ENCODE results near the gene CEP162. TPM values are rescaled to one million over a fixed set of nuclear protein-coding genes. Genes with fewer than 3 reads are reported as not detected.

Gene CEP162
- total and polyA plus RNA-seq, 2 experiments from 2014 or later: 9.2 to 15.4 TPM

DNA sequence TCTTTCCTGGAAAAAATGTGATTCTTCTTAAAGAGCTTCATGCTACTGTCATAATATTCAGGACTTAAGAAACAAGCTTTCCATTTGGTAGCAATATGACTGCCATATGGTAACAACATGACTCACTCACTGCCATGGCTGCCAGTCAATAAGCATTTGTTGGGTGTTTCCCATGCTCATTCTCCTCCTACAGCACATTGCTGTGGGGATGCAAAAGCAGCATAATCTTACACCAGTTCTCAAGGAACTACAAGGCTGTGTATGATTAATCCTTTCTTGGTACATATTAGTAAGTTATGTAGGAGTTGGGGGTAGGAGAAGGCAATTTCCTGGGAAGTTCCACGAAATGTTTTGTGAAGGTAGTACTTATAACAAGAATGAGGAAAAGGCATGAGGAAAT lies 76.7 kb downstream of the CEP162 start (continued):
- TF ChIP-seq, protein P1, sequence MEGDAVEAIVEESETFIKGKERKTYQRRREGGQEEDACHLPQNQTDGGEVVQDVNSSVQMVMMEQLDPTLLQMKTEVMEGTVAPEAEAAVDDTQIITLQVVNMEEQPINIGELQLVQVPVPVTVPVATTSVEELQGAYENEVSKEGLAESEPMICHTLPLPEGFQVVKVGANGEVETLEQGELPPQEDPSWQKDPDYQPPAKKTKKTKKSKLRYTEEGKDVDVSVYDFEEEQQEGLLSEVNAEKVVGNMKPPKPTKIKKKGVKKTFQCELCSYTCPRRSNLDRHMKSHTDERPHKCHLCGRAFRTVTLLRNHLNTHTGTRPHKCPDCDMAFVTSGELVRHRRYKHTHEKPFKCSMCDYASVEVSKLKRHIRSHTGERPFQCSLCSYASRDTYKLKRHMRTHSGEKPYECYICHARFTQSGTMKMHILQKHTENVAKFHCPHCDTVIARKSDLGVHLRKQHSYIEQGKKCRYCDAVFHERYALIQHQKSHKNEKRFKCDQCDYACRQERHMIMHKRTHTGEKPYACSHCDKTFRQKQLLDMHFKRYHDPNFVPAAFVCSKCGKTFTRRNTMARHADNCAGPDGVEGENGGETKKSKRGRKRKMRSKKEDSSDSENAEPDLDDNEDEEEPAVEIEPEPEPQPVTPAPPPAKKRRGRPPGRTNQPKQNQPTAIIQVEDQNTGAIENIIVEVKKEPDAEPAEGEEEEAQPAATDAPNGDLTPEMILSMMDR (conservative IDR thresholded peaks at IDR 0.05; ENCODE audit: low read depth in 2 of 2): no peak
- TF ChIP-seq STAT1 (IDR thresholded peaks at IDR 0.05; ENCODE audit: unreplicated experiment): no peak
- TF ChIP-seq POLR2AphosphoS5 (IDR thresholded peaks at IDR 0.05; ENCODE audit: low read depth): no peak
- no peak for TF ChIP-seq EZH2phosphoT487 (IDR thresholded peaks at IDR 0.05; ENCODE audit: unreplicated experiment)
- TF ChIP-seq, protein P2, sequence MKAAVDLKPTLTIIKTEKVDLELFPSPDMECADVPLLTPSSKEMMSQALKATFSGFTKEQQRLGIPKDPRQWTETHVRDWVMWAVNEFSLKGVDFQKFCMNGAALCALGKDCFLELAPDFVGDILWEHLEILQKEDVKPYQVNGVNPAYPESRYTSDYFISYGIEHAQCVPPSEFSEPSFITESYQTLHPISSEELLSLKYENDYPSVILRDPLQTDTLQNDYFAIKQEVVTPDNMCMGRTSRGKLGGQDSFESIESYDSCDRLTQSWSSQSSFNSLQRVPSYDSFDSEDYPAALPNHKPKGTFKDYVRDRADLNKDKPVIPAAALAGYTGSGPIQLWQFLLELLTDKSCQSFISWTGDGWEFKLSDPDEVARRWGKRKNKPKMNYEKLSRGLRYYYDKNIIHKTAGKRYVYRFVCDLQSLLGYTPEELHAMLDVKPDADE (IDR thresholded peaks at IDR 0.05): no peak
- no peak for TF ChIP-seq JUNB (IDR thresholded peaks at IDR 0.05; ENCODE audit: unreplicated experiment)
- TF ChIP-seq, protein P3, sequence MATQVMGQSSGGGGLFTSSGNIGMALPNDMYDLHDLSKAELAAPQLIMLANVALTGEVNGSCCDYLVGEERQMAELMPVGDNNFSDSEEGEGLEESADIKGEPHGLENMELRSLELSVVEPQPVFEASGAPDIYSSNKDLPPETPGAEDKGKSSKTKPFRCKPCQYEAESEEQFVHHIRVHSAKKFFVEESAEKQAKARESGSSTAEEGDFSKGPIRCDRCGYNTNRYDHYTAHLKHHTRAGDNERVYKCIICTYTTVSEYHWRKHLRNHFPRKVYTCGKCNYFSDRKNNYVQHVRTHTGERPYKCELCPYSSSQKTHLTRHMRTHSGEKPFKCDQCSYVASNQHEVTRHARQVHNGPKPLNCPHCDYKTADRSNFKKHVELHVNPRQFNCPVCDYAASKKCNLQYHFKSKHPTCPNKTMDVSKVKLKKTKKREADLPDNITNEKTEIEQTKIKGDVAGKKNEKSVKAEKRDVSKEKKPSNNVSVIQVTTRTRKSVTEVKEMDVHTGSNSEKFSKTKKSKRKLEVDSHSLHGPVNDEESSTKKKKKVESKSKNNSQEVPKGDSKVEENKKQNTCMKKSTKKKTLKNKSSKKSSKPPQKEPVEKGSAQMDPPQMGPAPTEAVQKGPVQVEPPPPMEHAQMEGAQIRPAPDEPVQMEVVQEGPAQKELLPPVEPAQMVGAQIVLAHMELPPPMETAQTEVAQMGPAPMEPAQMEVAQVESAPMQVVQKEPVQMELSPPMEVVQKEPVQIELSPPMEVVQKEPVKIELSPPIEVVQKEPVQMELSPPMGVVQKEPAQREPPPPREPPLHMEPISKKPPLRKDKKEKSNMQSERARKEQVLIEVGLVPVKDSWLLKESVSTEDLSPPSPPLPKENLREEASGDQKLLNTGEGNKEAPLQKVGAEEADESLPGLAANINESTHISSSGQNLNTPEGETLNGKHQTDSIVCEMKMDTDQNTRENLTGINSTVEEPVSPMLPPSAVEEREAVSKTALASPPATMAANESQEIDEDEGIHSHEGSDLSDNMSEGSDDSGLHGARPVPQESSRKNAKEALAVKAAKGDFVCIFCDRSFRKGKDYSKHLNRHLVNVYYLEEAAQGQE (IDR thresholded peaks at IDR 0.05; ENCODE audit: unreplicated experiment): no peak

DNA sequence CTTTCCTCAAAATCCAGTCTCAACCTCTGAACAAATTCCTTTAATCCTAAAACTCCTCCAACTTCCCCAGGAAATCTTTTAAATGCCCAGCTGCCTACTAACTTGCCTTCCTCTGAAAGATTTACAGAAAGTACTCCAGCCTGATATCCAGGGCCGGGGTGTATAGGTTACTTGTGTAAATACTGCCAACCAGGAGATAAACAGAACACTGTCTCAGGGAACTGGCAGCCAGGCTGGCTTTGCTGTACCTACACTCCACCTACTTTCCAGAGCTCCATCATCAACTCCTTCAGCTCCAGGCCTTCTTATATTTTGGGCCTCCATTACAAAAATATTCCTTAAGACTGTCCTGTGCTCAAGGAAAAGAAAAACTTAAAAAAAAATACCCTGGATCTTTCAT lies 85.9 kb downstream of the CEP162 start:
- Histone ChIP-seq H4K20me1 (replicated peaks; ENCODE audit: insufficient read depth) (no peaks in the 10 kb centered on the region), H3K4me1 (ENCODE audit: insufficient read depth) (peaks cover 15% of the 10 kb centered on the region; the same call in 1 of the 2 replicates), H3K9me2 (ENCODE audit: insufficient read depth) (no peaks in the 10 kb centered on the region), H3K27ac (ENCODE audit: low read depth) (no peak overlapping the region), H3K79me2 (replicated peaks; ENCODE audit: insufficient read depth) (no peaks in the 10 kb centered on the region), H3F3A (replicated peaks; ENCODE audit: low read depth) (no peaks in the 10 kb centered on the region), H3K4me2 (0 out of 2 replicates have a peak overlapping the region, but pooled peaks have one; percentile 4), H3K27me3 (ENCODE audit: insufficient read depth) (no peaks in the 10 kb centered on the region), H2AFZ (no peak overlapping the region), H3K36me3 (ENCODE audit: insufficient read depth) (no peaks in the 10 kb centered on the region), H3K4me3 (no peak overlapping the region)
- ATAC-seq (no peak), DNase-seq (ENCODE audit: low spot score) (no peak)
- Mint-ChIP-seq H3K36me3 (ENCODE audit: low read depth) (no peaks in the 10 kb centered on the region), H3K27me3 (ENCODE audit: insufficient read depth, low read depth, poor library complexity) (no peaks in the 10 kb centered on the region), H3K9me3 (no peaks in the 10 kb centered on the region), H3K27ac (no peak overlapping the region), H3K4me1 (peaks cover 16% of the 10 kb centered on the region; the same call in 2 of the 3 replicates), H3K4me3 (no peak overlapping the region)
- TF ChIP-seq ZNF114 (CRISPR knock-in tag; IDR thresholded peaks at IDR 0.05) (no peak), STAT1 (IDR thresholded peaks at IDR 0.05; ENCODE audit: unreplicated experiment) (no peak), EZH2phosphoT487 (IDR thresholded peaks at IDR 0.05; ENCODE audit: unreplicated experiment) (no peak), POLR2AphosphoS5 (IDR thresholded peaks at IDR 0.05; ENCODE audit: low read depth) (no peak)
- TF ChIP-seq, protein P1 (conservative IDR thresholded peaks at IDR 0.05; ENCODE audit: low read depth in 2 of 2): no peak
- TF ChIP-seq, protein P2 (IDR thresholded peaks at IDR 0.05): no peak
- TF ChIP-seq, protein P3 (IDR thresholded peaks at IDR 0.05; ENCODE audit: unreplicated experiment): no peak
